Astrocyte (in vitro differentiated cells and primary cell): ENCODE results near the gene GRIN2D.

Source experiments
- CTCF ChIP-seq: IDR thresholded peaks from 2 replicates; pipeline ENCODE4 v1.5.1; 2011; ENCODE audit warnings: low read depth, mild to moderate bottlenecking, inconsistent platforms, low read length, moderate library complexity; ENCODE audit not compliant: insufficient read depth
- EZH2 ChIP-seq: IDR thresholded peaks from 2 replicates; pipeline ENCODE4 v1.6.1; 2012; ENCODE audit warnings: mild to moderate bottlenecking, low read length, inconsistent platforms; ENCODE audit not compliant: insufficient read depth

- TF ChIP-seq CTCF, result no peak
- TF ChIP-seq EZH2, result no peak
These were observed 38.0 kb upstream of the GRIN2D start for GRCh38 chr19:48355365-48355954.
